ENCODE measurements around the gene RALGPS1.
"Not testable (repeated sequence)": the region's sequence is repeated elsewhere in the genome, so short reads cannot be mapped to it uniquely, and the experiment has no call there.

Gene RALGPS1

GRCh38 chr9:127168756-127169574 lies 254.4 kb downstream of the RALGPS1 start:
- Histone ChIP-seq H3K27me3 (no peaks in the 10 kb centered on the region), H3K9me3 (no peaks in the 10 kb centered on the region), H3K36me3 (no peaks in the 10 kb centered on the region), H3K4me2 (no peak overlapping the region; the same call in 1 of the 2 replicates), H3K4me3 (no peak overlapping the region), H3K9ac (no peak overlapping the region), H3K4me1 (peaks cover 75% of the 10 kb centered on the region), H4K20me1 (no peaks in the 10 kb centered on the region), H3K27ac (no peak overlapping the region)
- no peak for TF ChIP-seq Cebpa-rat (IDR thresholded peaks at IDR 0.05)

DNA sequence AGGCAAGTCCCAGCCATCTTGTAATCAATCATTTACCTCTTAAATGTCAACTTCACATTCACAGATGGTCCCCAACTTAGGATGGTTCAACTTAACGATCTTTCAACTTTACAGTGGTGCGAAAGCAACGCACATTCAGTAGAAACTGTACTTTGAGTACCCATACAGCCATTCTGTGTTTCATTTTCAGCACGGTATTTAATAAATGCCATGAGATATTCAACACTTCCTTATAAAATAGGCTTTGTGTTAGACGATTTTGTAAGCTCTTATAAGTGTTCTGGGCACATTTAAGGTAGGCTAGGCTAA lies 254.9 kb downstream of the RALGPS1 start:
- H3K27ac ChIP-seq = no peak overlapping the region
- H3K9me3 ChIP-seq = no peaks in the 10 kb centered on the region
- H3K4me1 ChIP-seq = peaks cover 75% of the 10 kb centered on the region
- H3K4me3 ChIP-seq = no peak overlapping the region
- no peak overlapping the region for H3K4me2 ChIP-seq
- no peak overlapping the region for H3K9ac ChIP-seq
- TF ChIP-seq Cebpa-rat (IDR thresholded peaks at IDR 0.05) = no peak
- H3K27me3 ChIP-seq = no peaks in the 10 kb centered on the region
- no peaks in the 10 kb centered on the region for H3K36me3 ChIP-seq
- no peaks in the 10 kb centered on the region for H4K20me1 ChIP-seq

DNA sequence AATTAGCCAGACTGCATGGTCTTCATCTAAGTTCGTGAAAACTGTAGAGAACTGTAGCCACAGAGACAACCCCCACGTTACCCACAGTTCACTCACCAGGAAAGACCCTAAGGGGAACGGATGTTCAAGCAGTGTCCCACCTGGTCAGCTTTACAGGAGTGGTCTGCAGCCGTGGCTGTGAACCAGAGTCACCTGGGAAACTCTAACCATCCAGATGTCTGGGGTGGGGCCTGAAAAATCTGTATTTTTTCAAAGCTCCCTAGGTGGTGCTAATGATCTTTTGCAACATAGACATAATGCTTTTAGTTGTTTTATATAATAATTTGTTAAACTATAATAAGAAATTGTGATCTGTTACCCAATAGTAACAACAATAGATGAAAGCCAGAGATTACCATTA lies 255.5 kb downstream of the RALGPS1 start:
- no peak for TF ChIP-seq Cebpa-rat (IDR thresholded peaks at IDR 0.05)
- peak overlapping the region; percentile 13 for H3K4me2 ChIP-seq
- no peak overlapping the region for H3K27ac ChIP-seq
- H4K20me1 ChIP-seq = no peaks in the 10 kb centered on the region
- no peaks in the 10 kb centered on the region for H3K27me3 ChIP-seq
- H3K36me3 ChIP-seq = no peaks in the 10 kb centered on the region
- peaks cover 75% of the 10 kb centered on the region for H3K4me1 ChIP-seq
- H3K4me3 ChIP-seq = no peak overlapping the region
- H3K9me3 ChIP-seq = no peaks in the 10 kb centered on the region
- no peak overlapping the region for H3K9ac ChIP-seq

- Histone ChIP-seq H3K9me3 (no peaks in the 10 kb centered on the region), H3K4me2 (peak overlapping the region; percentile 73), H3K4me1 (peaks cover 72% of the 10 kb centered on the region), H3K4me3 (no peak overlapping the region), H3K9ac (no peak overlapping the region), H3K27me3 (no peaks in the 10 kb centered on the region), H3K27ac (0 out of 2 replicates have a peak overlapping the region, but pooled peaks have one; percentile 25), H4K20me1 (no peaks in the 10 kb centered on the region), H3K36me3 (no peaks in the 10 kb centered on the region)
- no peak for TF ChIP-seq Cebpa-rat (IDR thresholded peaks at IDR 0.05)
Measured at GRCh38 chr9:127170652-127171051, 256.1 kb downstream of the RALGPS1 start.

- peaks cover 65% of the 10 kb centered on the region for H3K4me1 ChIP-seq
- not testable (repeated sequence) for H3K9me3 ChIP-seq, H3K4me2 ChIP-seq, H3K9ac ChIP-seq, H3K4me3 ChIP-seq, H3K27me3 ChIP-seq, H3K27ac ChIP-seq, H3K36me3 ChIP-seq, H4K20me1 ChIP-seq
Measured at GRCh38 chr9:127171348-127171747, 256.8 kb downstream of the RALGPS1 start.

DNA sequence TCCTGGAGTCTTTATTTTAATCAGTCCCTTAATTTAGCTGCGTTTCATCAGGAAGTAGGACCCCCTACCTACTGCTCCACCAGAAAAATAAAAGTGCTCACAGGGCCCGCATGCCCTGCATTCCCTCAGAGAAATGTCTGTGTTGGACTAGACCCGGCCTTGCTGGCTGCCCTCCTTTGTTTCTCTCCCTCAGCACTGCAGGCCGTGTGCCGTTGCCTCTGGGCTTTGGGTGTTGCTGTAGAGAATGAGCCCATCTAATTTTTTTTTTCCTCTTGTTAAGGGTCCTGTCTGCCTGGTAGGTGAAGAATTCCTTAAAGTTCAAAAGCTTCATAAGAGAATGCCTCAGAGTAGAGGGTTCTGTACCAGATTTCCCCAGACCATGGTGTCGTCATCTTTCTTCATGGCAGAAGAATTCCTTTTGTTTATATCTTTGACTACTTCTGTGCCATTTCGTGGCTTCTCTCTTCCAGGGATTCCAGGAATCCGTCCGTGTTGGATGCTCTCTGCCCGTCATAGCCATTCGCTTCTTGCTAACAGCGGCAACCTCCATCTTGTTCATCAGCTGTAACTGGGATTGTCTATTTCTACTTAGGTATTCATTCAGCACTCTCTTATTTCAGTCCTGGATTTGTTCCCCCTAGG lies 257.6 kb downstream of the RALGPS1 start:
- Histone ChIP-seq H3K9me3 (no peaks in the 10 kb centered on the region), H3K9ac (no peak overlapping the region), H3K4me3 (no peak overlapping the region), H3K4me2 (no peak overlapping the region), H4K20me1 (no peaks in the 10 kb centered on the region), H3K27ac (no peak overlapping the region), H3K4me1 (peaks cover 64% of the 10 kb centered on the region), H3K27me3 (no peaks in the 10 kb centered on the region), H3K36me3 (no peaks in the 10 kb centered on the region)
- TF ChIP-seq Cebpa-rat (IDR thresholded peaks at IDR 0.05) = no peak

- Histone ChIP-seq H3K9ac (no peak overlapping the region), H3K4me2 (no peak overlapping the region), H3K4me1 (peaks cover 64% of the 10 kb centered on the region), H3K27ac (no peak overlapping the region), H3K4me3 (no peak overlapping the region), H4K20me1 (no peaks in the 10 kb centered on the region), H3K36me3 (no peaks in the 10 kb centered on the region), H3K27me3 (no peaks in the 10 kb centered on the region), H3K9me3 (no peaks in the 10 kb centered on the region)
- no peak for TF ChIP-seq Cebpa-rat (IDR thresholded peaks at IDR 0.05)
Measured at GRCh38 chr9:127173063-127173462, 258.5 kb downstream of the RALGPS1 start.

DNA sequence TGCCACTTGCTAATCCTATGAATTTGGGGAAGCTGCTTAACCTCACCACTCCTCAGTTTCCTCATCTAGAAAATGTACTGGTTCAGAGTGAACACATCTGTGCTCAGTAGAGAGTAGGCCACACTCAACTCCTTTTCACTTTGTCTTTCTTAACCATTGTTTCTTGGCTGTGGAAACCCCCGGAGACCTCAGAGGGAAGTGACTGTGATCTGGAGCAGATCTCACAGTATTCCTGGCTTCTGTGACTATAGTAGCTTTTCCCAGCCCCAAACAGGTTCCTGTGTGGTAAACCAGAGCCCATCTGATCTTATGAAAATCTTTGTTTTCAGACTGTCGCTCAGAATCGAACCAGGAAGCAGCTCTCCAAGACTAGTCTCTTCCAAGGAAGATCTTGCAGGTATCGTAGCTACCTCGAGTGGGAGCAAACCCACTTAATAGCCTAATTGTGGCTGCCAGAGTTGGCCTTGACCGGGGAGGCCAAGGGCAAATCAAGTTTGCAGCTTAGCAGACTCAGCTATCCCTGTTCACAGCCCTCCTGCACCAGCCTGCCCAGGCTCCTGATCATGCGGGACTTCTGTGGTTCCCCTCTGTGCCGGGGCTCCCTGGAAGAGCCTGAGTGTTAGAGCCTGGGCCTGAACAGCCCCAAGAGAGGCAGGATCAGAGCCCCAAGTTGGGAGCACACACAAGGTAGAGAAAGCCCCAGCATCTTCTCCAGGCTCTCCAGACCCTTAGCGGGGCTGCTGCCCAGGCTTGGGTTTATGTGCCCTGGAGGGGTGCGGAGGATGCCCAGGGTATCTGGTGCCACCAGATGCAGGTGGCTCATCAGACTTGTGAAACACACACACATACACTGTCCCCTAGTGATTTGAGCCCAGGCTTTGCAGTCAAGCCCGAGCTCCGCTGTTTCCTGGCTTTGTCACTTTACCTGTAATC lies 260.1 kb downstream of the RALGPS1 start:
- Histone ChIP-seq H3K36me3 (no peaks in the 10 kb centered on the region), H3K27me3 (no peaks in the 10 kb centered on the region), H3K4me2 (peak overlapping the region; percentile 56), H4K20me1 (no peaks in the 10 kb centered on the region), H3K4me1 (peaks cover 62% of the 10 kb centered on the region), H3K27ac (peak overlapping the region; percentile 61), H3K4me3 (no peak overlapping the region), H3K9me3 (no peaks in the 10 kb centered on the region), H3K9ac (no peak overlapping the region)
- TF ChIP-seq Cebpa-rat (IDR thresholded peaks at IDR 0.05) = no peak

DNA sequence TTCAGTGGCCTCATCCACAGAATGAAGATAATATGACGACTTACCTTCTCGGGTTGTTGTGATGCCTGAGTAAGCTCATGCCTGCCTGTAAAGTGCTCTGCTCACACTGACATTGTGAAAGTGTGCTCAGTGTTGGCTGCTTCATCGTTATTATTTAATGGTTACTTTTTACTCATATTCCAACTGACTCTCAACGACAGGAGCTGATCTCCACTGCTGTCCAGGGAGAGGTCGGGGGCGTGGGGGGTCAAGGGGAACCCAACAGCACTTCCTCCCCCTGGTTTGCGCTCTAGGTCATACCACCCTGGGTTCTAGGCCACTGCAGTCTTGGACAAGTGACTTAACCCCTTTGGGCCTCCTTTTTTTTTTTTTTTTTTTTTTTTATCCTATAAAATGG lies 260.7 kb downstream of the RALGPS1 start:
- Histone ChIP-seq H3K27me3 (no peaks in the 10 kb centered on the region), H3K4me1 (peaks cover 62% of the 10 kb centered on the region), H3K4me3 (no peak overlapping the region), H3K36me3 (no peaks in the 10 kb centered on the region), H3K9ac (no peak overlapping the region), H4K20me1 (no peaks in the 10 kb centered on the region), H3K27ac (no peak overlapping the region), H3K4me2 (no peak overlapping the region), H3K9me3 (no peaks in the 10 kb centered on the region)
- TF ChIP-seq Cebpa-rat (IDR thresholded peaks at IDR 0.05) = no peak

DNA sequence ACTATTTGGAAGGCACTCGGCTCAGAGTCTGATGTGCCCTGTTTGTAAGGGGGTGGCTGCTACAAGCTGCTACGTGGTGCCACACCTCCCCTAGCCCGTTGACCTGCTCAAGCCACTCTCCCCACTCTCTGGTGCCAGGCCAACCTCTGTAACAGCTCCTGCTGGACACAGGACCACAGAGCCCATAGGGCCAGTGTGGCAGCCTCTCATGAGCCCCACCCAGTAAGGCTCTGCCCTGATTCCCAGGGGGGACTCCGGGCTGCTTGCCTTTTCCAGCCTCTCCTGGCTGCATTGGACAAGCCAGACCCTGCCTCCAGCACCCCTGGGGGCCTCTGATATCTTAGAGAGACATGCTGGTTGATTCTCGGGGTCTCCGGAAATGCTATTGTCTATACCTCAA lies 261.2 kb downstream of the RALGPS1 start:
- Histone ChIP-seq H3K9ac (no peak overlapping the region), H3K4me1 (peaks cover 62% of the 10 kb centered on the region), H3K4me2 (no peak overlapping the region), H3K9me3 (no peaks in the 10 kb centered on the region), H3K4me3 (no peak overlapping the region), H3K36me3 (no peaks in the 10 kb centered on the region), H4K20me1 (no peaks in the 10 kb centered on the region), H3K27ac (no peak overlapping the region), H3K27me3 (no peaks in the 10 kb centered on the region)
- no peak for TF ChIP-seq Cebpa-rat (IDR thresholded peaks at IDR 0.05)
